BLaER1 treated with 17β-estradiol and CSF1 and Interleukin-3, amounts not matched to agents 10 nM and 100 nM (cell line): ENCODE measurements around the gene AUTS2.
A peak's percentile ranks its signal among the peaks of the same experiment; 100 is the strongest.

Experiments
- H3K27ac ChIP-seq, 11 experiments: shearing (Covaris generic); formaldehyde crosslinking; 2 replicates each; pipeline ENCODE4 v1.8.1; 2022
- H3K27me3 ChIP-seq, 11 experiments: shearing (Covaris generic); formaldehyde crosslinking; 2 replicates each; pipeline ENCODE4 v1.8.1; 2022
- H3K36me3 ChIP-seq, 11 experiments: shearing (Covaris generic); formaldehyde crosslinking; 2 replicates each; pipeline ENCODE4 v1.8.1; 2022
- H3K4me1 ChIP-seq, 10 experiments: shearing (Covaris generic); formaldehyde crosslinking; 2 replicates each; pipeline ENCODE4 v1.8.1; 2022
- H3K4me2 ChIP-seq, 11 experiments: shearing (Covaris generic); formaldehyde crosslinking; 2 replicates each; pipeline ENCODE4 v1.8.1; 2022
- H3K4me3 ChIP-seq, 10 experiments: shearing (Covaris generic); formaldehyde crosslinking; 2 replicates each; pipeline ENCODE4 v1.8.1; 2022
- H3K9ac ChIP-seq, 11 experiments: shearing (Covaris generic); formaldehyde crosslinking; 2 replicates each; pipeline ENCODE4 v1.8.1; 2022
- H3K9me3 ChIP-seq, 11 experiments: shearing (Covaris generic); formaldehyde crosslinking; replicated peaks in 1 of 11; 2 replicates each; pipeline ENCODE4 v1.8.1; 2022
- H4K20me1 ChIP-seq, 11 experiments: shearing (Covaris generic); formaldehyde crosslinking; 2 replicates each; pipeline ENCODE4 v1.8.1; 2022
- Cebpa-rat ChIP-seq, 11 experiments: shearing (Covaris generic); IDR thresholded peaks; 2 replicates each; pipeline ENCODE4 v1.8.1; 2022

The AUTS2 gene

GRCh38 chr7:69753981-69754380, 155.7 kb downstream of the AUTS2 start:
- H3K4me2 ChIP-seq: peak overlapping the region in 9 of 11 experiments; percentile 0 to 64 (median 31); a peak in 15 of 22 replicates
- H3K9ac ChIP-seq: no peak overlapping the region
- peaks cover 0 to 91% (median 55%) of the 10 kb centered on the region in 11 experiments; a peak in 11 of 22 replicates for H4K20me1 ChIP-seq
- no peak overlapping the region for H3K4me3 ChIP-seq
- no peak for TF ChIP-seq Cebpa-rat (IDR thresholded peaks at IDR 0.05)
- H3K36me3 ChIP-seq: peaks cover 0 to 4% (median 0%) of the 10 kb centered on the region in 11 experiments; a peak in 1 of 22 replicates
- no peaks in the 10 kb centered on the region for H3K9me3 ChIP-seq
- peaks cover 47 to 100% (median 93%) of the 10 kb centered on the region in 10 experiments for H3K4me1 ChIP-seq
- no peaks in the 10 kb centered on the region for H3K27me3 ChIP-seq
- no peak overlapping the region for H3K27ac ChIP-seq

- no peak overlapping the region for H3K9ac ChIP-seq
- H3K27me3 ChIP-seq: no peaks in the 10 kb centered on the region
- TF ChIP-seq Cebpa-rat (IDR thresholded peaks at IDR 0.05): no peak
- H4K20me1 ChIP-seq: peaks cover 0 to 88% (median 51%) of the 10 kb centered on the region in 11 experiments; a peak in 10 of 22 replicates
- no peak overlapping the region for H3K4me3 ChIP-seq
- H3K4me2 ChIP-seq: peak overlapping the region in 9 of 11 experiments; percentile 0 to 64 (median 31); a peak in 13 of 22 replicates
- H3K36me3 ChIP-seq: peaks cover 0 to 4% (median 0%) of the 10 kb centered on the region in 11 experiments; a peak in 1 of 22 replicates
- H3K9me3 ChIP-seq: no peaks in the 10 kb centered on the region
- H3K27ac ChIP-seq: no peak overlapping the region
- peaks cover 42 to 96% (median 88%) of the 10 kb centered on the region in 10 experiments for H3K4me1 ChIP-seq
Observed at GRCh38 chr7:69754476-69754875, 156.2 kb downstream of the AUTS2 start.

- H3K4me1 ChIP-seq: peaks cover 37 to 79% (median 72%) of the 10 kb centered on the region in 10 experiments
- no peaks in the 10 kb centered on the region for H3K27me3 ChIP-seq
- H3K36me3 ChIP-seq: peaks cover 0 to 4% (median 0%) of the 10 kb centered on the region in 11 experiments; a peak in 1 of 22 replicates
- H3K27ac ChIP-seq: peak overlapping the region in 1 of 11 experiments; percentile 50; a peak in 2 of 22 replicates
- H3K9ac ChIP-seq: no peak overlapping the region
- TF ChIP-seq Cebpa-rat (IDR thresholded peaks at IDR 0.05): no peak
- no peak overlapping the region for H3K4me3 ChIP-seq
- H3K9me3 ChIP-seq: no peaks in the 10 kb centered on the region
- peak overlapping the region in 9 of 11 experiments; percentile 1 to 68 (median 45); a peak in 14 of 22 replicates for H3K4me2 ChIP-seq
- peaks cover 0 to 78% (median 49%) of the 10 kb centered on the region in 11 experiments; a peak in 10 of 22 replicates for H4K20me1 ChIP-seq
Observed at GRCh38 chr7:69756235-69756634, 158.0 kb downstream of the AUTS2 start.

GRCh38 chr7:69757528-69757927, 159.3 kb downstream of the AUTS2 start:
- Histone ChIP-seq H3K9ac (peak overlapping the region in 2 of 11 experiments; percentile 12 to 28; a peak in 2 of 22 replicates), H3K4me3 (no peak overlapping the region), H3K4me1 (peaks cover 37 to 67% (median 60%) of the 10 kb centered on the region in 10 experiments), H3K27ac (peak overlapping the region in 6 of 11 experiments; percentile 6 to 60 (median 44); a peak in 8 of 22 replicates), H3K36me3 (peaks cover 0 to 4% (median 0%) of the 10 kb centered on the region in 11 experiments; a peak in 1 of 22 replicates), H4K20me1 (peaks cover 0 to 75% (median 49%) of the 10 kb centered on the region in 11 experiments; a peak in 10 of 22 replicates), H3K4me2 (peak overlapping the region in 9 of 11 experiments; percentile 11 to 68 (median 52); a peak in 16 of 22 replicates), H3K9me3 (no peaks in the 10 kb centered on the region), H3K27me3 (no peaks in the 10 kb centered on the region)
- no peak for TF ChIP-seq Cebpa-rat (IDR thresholded peaks at IDR 0.05)

- peak overlapping the region in 6 of 11 experiments; percentile 6 to 60 (median 44); a peak in 7 of 22 replicates for H3K27ac ChIP-seq
- no peak overlapping the region for H3K4me3 ChIP-seq
- H3K4me1 ChIP-seq: peaks cover 37 to 63% (median 56%) of the 10 kb centered on the region in 10 experiments
- peak overlapping the region in 2 of 11 experiments; percentile 12 to 28; a peak in 5 of 22 replicates for H3K9ac ChIP-seq
- peaks cover 0 to 80% (median 49%) of the 10 kb centered on the region in 11 experiments; a peak in 10 of 22 replicates for H4K20me1 ChIP-seq
- TF ChIP-seq Cebpa-rat (IDR thresholded peaks at IDR 0.05): peak in 1 of 11 experiments; percentile 42; a peak in 1 of 22 replicates
- H3K9me3 ChIP-seq: no peaks in the 10 kb centered on the region
- H3K36me3 ChIP-seq: peaks cover 0 to under 1% (median 0%) of the 10 kb centered on the region in 11 experiments; a peak in 1 of 22 replicates
- H3K27me3 ChIP-seq: no peaks in the 10 kb centered on the region
- peak overlapping the region in 9 of 11 experiments; percentile 11 to 68 (median 52); a peak in 17 of 22 replicates for H3K4me2 ChIP-seq
Observed at GRCh38 chr7:69757981-69758430, 159.7 kb downstream of the AUTS2 start.

- H3K27ac ChIP-seq: no peak overlapping the region
- TF ChIP-seq Cebpa-rat (IDR thresholded peaks at IDR 0.05): no peak
Observed at GRCh38 chr7:69759373-69759772, 161.1 kb downstream of the AUTS2 start.

GRCh38 chr7:69761290-69761922, 163.1 kb downstream of the AUTS2 start:
- no peak for TF ChIP-seq Cebpa-rat (IDR thresholded peaks at IDR 0.05)
- Histone ChIP-seq H3K36me3 (peaks cover 0 to 14% (median 3%) of the 10 kb centered on the region in 11 experiments; a peak in 7 of 22 replicates), H3K27me3 (no peaks in the 10 kb centered on the region), H3K9ac (no peak overlapping the region), H4K20me1 (peaks cover 0 to 59% (median 26%) of the 10 kb centered on the region in 11 experiments; a peak in 10 of 22 replicates), H3K4me2 (no peak overlapping the region), H3K4me3 (no peak overlapping the region), H3K27ac (no peak overlapping the region), H3K9me3 (peaks cover 0 to 8% (median 0%) of the 10 kb centered on the region in 11 experiments; a peak in 3 of 22 replicates), H3K4me1 (peaks cover 19 to 36% (median 26%) of the 10 kb centered on the region in 10 experiments)

More at GRCh38 chr7:69759373-69759772, 161.1 kb downstream of the AUTS2 start:
- no peak overlapping the region for H3K9ac ChIP-seq
- H3K9me3 ChIP-seq: no peaks in the 10 kb centered on the region
- no peak overlapping the region for H3K4me3 ChIP-seq
- no peaks in the 10 kb centered on the region for H3K27me3 ChIP-seq
- no peaks in the 10 kb centered on the region; a peak in 1 of 22 replicates for H3K36me3 ChIP-seq
- H4K20me1 ChIP-seq: peaks cover 0 to 78% (median 38%) of the 10 kb centered on the region in 11 experiments; a peak in 10 of 22 replicates
- no peak overlapping the region for H3K4me2 ChIP-seq
- H3K4me1 ChIP-seq: peaks cover 30 to 50% (median 42%) of the 10 kb centered on the region in 10 experiments

GRCh38 chr7:69762821-69763352, 164.6 kb downstream of the AUTS2 start:
- Histone ChIP-seq H3K4me3 (no peak overlapping the region), H3K4me2 (no peak overlapping the region; a peak in 1 of 22 replicates), H3K9ac (no peak overlapping the region), H3K27ac (no peak overlapping the region), H3K27me3 (no peaks in the 10 kb centered on the region), H4K20me1 (peaks cover 0 to 57% (median 13%) of the 10 kb centered on the region in 11 experiments; a peak in 10 of 22 replicates), H3K9me3 (peaks cover 0 to 12% (median 0%) of the 10 kb centered on the region in 11 experiments; a peak in 4 of 22 replicates), H3K4me1 (peaks cover 4 to 21% (median 12%) of the 10 kb centered on the region in 10 experiments; a peak in 18 of 20 replicates), H3K36me3 (peaks cover 0 to 28% (median 10%) of the 10 kb centered on the region in 11 experiments; a peak in 9 of 22 replicates)
- no peak for TF ChIP-seq Cebpa-rat (IDR thresholded peaks at IDR 0.05)
